GM18517 (cell line): ENCODE results near the gene C5AR1.
"Not testable (repeated sequence)": the region's sequence is repeated elsewhere in the genome, so short reads cannot be mapped to it uniquely, and the experiment has no call there.

Experiments used
- ATAC-seq: cut with Tn5 transposase; IDR thresholded peaks from one replicate; pipeline ENCODE4 v1.9.1; 2021; ENCODE audit warnings: mild to moderate bottlenecking, moderate library complexity; ENCODE audit not compliant: unreplicated experiment

Gene C5AR1

GRCh38 chr19:47362321-47362720 is 52.7 kb downstream of the C5AR1 start:
- no peak for ATAC-seq

GRCh38 chr19:47363758-47364531 is 54.3 kb downstream of the C5AR1 start:
- no peak for ATAC-seq

GRCh38 chr19:47365455-47365854 is 55.8 kb downstream of the C5AR1 start:
- ATAC-seq, result not testable (repeated sequence)

- no peak for ATAC-seq
These were observed 60.5 kb downstream of the C5AR1 start for GRCh38 chr19:47370045-47370611.

- ATAC-seq, result no peak
These were observed 61.6 kb downstream of the C5AR1 start for GRCh38 chr19:47371261-47371660.
